IMR-90 (cell line): ENCODE results near the gene COLQ.

ENCODE experiments used
- BHLHE40 ChIP-seq: fragments of 150-350 bp; IDR thresholded peaks from 2 replicates; pipeline ENCODE4 v1.6.1; 2016; ENCODE audit warnings: mild to moderate bottlenecking, low read depth, low read length
- CEBPB ChIP-seq: IDR thresholded peaks from 2 replicates; pipeline ENCODE4 v1.6.1; 2012; ENCODE audit warnings: low read depth, low read length, improper control_type of control experiment
- NFE2L2 ChIP-seq: fragments of 150-350 bp; IDR thresholded peaks from 2 replicates; pipeline ENCODE4 v1.6.1; 2016; ENCODE audit warnings: low read depth, mild to moderate bottlenecking, low read length
- POLR2A ChIP-seq: IDR thresholded peaks from 2 replicates; pipeline ENCODE4 v1.6.1; 2012; ENCODE audit warnings: mild to moderate bottlenecking, low read depth, low read length
- RAD21 ChIP-seq: IDR thresholded peaks from 2 replicates; pipeline ENCODE4 v1.6.1; 2012; ENCODE audit warnings: low read length, improper control_type of control experiment
- RCOR1 ChIP-seq: IDR thresholded peaks from 2 replicates; pipeline ENCODE4 v1.6.1; 2012; ENCODE audit warnings: mild to moderate bottlenecking, low read length, improper control_type of control experiment; ENCODE audit not compliant: insufficient replicate concordance
- RFX5 ChIP-seq: IDR thresholded peaks from 2 replicates; pipeline ENCODE4 v1.8.0; 2012; ENCODE audit warnings: low read depth, mild to moderate bottlenecking, low read length, moderate library complexity
- TF ChIP-seq, protein P1 (sequence below): fragments of 150-350 bp; IDR thresholded peaks from 2 replicates; pipeline ENCODE4 v1.6.1; 2017; ENCODE audit warnings: mild to moderate bottlenecking, antibody characterized with exemption, low read length, low read depth
- TF ChIP-seq, protein P2 (sequence below): conservative IDR thresholded peaks from 2 replicates; pipeline ENCODE4 v1.5.1; 2012; ENCODE audit warnings: mild to moderate bottlenecking, low read depth, low read length, improper control_type of control experiment

DNA sequence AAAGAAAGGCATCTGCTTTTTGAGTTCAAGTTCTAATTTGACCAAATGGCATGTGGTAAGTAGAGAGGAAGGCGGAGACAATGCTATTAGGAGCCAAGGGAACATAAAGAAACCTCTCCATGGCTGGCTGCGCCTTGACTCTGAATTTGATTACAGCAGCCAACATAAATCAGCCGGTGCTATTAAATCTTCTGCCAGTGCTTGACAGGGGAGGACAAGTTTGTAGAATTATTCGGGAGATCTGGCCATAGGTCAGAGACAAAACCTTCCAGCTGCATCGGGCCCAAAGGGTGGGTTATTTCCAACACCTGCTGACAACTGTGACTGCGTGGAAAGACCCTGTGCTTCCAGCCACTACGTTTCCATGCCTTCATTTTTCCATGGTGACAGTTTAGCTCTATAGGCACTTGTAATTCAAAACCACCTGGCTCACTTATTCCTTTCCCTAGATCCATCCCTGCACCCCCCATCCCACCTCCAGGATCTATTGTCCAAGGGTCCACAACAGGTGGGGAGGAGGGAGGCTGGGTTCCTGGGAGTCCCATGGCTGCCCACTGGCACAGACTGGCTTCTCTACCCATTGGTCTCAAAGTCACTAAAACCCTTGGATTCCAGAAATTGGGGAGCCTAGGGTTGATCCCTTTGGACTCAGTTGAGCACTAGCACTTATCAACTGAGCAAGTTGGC, 15.9 kb downstream of the COLQ start:
- TF ChIP-seq, protein P1, sequence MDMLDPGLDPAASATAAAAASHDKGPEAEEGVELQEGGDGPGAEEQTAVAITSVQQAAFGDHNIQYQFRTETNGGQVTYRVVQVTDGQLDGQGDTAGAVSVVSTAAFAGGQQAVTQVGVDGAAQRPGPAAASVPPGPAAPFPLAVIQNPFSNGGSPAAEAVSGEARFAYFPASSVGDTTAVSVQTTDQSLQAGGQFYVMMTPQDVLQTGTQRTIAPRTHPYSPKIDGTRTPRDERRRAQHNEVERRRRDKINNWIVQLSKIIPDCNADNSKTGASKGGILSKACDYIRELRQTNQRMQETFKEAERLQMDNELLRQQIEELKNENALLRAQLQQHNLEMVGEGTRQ: no peak
- TF ChIP-seq, protein P2, sequence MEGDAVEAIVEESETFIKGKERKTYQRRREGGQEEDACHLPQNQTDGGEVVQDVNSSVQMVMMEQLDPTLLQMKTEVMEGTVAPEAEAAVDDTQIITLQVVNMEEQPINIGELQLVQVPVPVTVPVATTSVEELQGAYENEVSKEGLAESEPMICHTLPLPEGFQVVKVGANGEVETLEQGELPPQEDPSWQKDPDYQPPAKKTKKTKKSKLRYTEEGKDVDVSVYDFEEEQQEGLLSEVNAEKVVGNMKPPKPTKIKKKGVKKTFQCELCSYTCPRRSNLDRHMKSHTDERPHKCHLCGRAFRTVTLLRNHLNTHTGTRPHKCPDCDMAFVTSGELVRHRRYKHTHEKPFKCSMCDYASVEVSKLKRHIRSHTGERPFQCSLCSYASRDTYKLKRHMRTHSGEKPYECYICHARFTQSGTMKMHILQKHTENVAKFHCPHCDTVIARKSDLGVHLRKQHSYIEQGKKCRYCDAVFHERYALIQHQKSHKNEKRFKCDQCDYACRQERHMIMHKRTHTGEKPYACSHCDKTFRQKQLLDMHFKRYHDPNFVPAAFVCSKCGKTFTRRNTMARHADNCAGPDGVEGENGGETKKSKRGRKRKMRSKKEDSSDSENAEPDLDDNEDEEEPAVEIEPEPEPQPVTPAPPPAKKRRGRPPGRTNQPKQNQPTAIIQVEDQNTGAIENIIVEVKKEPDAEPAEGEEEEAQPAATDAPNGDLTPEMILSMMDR: no peak
- TF ChIP-seq CEBPB (no peak), POLR2A (no peak), RAD21 (no peak), RCOR1 (no peak), BHLHE40 (no peak), RFX5 (no peak), NFE2L2 (no peak)
